ENCODE data around the gene PYGB. TPM values are rescaled to one million over a fixed set of nuclear protein-coding genes. Genes with fewer than 3 reads are reported as not detected.
A peak's percentile ranks its signal among the peaks of the same experiment; 100 is the strongest.

PYGB gene
- total RNA-seq, 6 donors from 2014 or later, result 59.4 to 128 (median 98.4) TPM

DNA sequence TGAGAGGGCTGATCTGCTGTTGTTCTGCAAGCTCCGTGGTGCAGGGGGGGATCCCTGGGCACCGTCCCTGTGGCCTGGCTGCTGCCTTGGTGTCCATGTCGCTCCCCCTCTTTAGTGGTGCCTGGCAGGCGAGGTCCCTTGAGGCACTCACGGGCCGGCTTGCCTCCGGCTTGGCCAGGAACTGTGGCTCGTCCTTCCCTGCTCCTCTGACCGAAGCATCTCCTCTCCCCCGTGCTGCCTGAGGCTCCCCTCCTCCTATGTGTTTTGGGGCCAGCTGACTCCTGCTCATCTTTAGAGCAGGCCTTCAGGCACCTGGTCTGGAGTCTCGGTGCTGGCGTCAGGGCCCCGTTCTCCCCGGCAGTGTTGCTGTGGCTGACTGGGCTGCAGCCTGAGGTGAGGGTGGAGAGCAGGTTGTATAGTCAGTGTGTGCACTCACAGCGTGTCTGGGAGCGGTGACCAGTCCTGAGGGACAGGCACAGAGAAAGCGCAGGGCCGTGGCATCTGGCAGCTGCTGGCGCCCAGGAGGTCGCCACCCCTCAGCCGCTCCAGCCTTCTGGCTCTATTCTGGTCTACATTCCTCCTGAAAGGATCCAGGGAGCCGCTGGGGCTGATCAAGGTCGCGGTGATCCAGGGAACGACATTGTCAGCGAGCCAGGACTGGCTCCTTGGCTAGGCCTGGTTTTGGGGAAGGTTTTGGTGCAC is 43.7 kb downstream of the PYGB start:
- H3K36me3 ChIP-seq, result peaks cover 13 to 78% (median 57%) of the 10 kb centered on the region in 4 donors
- ATAC-seq (ENCODE audit: low FRiP score in 2 of 2), result no peak
- H3K9me3 ChIP-seq, result no peaks in the 10 kb centered on the region
- H3K4me1 ChIP-seq, result peaks cover 0 to 20% (median 5%) of the 10 kb centered on the region in 4 donors
- no peak overlapping the region for H3K27ac ChIP-seq
- TF ChIP-seq POLR2A (IDR thresholded peaks at IDR 0.05) (no peak), EP300 (IDR thresholded peaks at IDR 0.05) (no peak), POLR2AphosphoS5 (IDR thresholded peaks at IDR 0.05) (no peak)
- TF ChIP-seq, protein P1, sequence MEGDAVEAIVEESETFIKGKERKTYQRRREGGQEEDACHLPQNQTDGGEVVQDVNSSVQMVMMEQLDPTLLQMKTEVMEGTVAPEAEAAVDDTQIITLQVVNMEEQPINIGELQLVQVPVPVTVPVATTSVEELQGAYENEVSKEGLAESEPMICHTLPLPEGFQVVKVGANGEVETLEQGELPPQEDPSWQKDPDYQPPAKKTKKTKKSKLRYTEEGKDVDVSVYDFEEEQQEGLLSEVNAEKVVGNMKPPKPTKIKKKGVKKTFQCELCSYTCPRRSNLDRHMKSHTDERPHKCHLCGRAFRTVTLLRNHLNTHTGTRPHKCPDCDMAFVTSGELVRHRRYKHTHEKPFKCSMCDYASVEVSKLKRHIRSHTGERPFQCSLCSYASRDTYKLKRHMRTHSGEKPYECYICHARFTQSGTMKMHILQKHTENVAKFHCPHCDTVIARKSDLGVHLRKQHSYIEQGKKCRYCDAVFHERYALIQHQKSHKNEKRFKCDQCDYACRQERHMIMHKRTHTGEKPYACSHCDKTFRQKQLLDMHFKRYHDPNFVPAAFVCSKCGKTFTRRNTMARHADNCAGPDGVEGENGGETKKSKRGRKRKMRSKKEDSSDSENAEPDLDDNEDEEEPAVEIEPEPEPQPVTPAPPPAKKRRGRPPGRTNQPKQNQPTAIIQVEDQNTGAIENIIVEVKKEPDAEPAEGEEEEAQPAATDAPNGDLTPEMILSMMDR (IDR thresholded peaks at IDR 0.05), result no peak
- 89 to 96% methylated on average over 6 to 20 of the region's 26 CpGs for WGBS, 2 donors
- peak in 1 of 2 donors; percentile 75 for DNase-seq
- H3K27me3 ChIP-seq, result no peaks in the 10 kb centered on the region
- no peak overlapping the region for H3K4me3 ChIP-seq

DNA sequence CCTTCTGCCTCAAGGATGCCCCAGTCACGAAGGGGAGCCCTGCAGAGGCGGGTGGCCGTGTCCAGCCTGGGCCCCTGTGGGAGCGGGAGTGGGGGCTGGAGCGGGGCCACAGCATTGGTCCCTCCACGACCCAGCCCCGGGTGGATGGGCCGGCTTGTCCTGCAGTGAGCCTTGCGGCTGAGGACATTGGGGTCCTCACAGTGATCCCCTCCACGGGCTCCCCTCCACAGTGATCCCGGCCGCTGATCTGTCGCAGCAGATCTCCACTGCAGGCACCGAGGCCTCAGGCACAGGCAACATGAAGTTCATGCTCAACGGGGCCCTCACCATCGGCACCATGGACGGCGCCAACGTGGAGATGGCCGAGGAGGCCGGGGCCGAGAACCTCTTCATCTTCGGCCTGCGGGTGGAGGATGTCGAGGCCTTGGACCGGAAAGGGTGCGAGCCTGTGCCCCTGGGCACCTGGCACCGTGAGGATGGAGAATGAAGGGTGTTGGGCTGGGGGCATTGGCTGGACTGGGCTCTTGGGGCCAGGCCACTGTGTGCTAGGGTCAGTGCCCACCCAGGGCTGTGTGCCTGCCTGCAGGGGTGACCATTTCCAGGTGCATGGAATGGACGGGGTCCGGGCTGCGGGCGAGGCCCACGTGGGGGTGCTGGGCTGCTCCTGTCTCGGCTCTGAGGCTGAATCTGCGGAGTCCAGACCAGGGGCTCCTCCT is 44.4 kb downstream of the PYGB start:
- ATAC-seq (ENCODE audit: low FRiP score in 2 of 2) (no peak), DNase-seq (peak in 1 of 2 donors; percentile 82)
- TF ChIP-seq POLR2A (IDR thresholded peaks at IDR 0.05) (no peak), POLR2AphosphoS5 (IDR thresholded peaks at IDR 0.05) (no peak), EP300 (IDR thresholded peaks at IDR 0.05) (no peak)
- TF ChIP-seq, protein P1 (IDR thresholded peaks at IDR 0.05), result no peak
- Histone ChIP-seq H3K27me3 (no peaks in the 10 kb centered on the region), H3K4me3 (no peak overlapping the region), H3K36me3 (peaks cover 8 to 78% (median 55%) of the 10 kb centered on the region in 4 donors), H3K4me1 (peaks cover 0 to 24% (median 11%) of the 10 kb centered on the region in 4 donors), H3K27ac (no peak overlapping the region), H3K9me3 (no peaks in the 10 kb centered on the region)
- WGBS, 2 donors, result 92% methylated on average over 18 to 34 of the region's 35 CpGs

DNA sequence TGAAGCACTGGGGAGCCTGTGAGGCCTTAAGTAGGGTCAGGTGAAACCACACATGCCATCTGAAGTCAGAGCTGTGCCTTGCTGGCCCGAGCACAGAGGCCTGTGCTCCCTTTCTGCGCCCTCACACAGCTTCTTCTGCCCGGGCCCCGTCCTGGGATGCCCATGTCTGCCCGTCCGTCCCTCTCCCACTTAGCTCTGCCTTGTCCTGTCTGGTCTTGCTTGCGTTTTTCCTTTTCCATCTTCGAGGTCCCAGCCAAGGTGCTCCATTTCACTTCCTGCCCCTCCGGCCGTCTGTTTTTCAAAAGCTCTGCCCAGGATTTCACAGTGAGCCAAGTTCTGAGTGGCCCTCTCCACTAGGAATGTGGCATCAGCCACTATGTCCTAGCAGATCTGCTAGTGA is 45.6 kb downstream of the PYGB start:
- Histone ChIP-seq H3K36me3 (peaks cover 5 to 75% (median 52%) of the 10 kb centered on the region in 4 donors), H3K4me3 (no peak overlapping the region), H3K27ac (peak overlapping the region in 1 of 4 donors; percentile 34), H3K4me1 (peaks cover 0 to 24% (median 12%) of the 10 kb centered on the region in 4 donors), H3K9me3 (no peaks in the 10 kb centered on the region), H3K27me3 (no peaks in the 10 kb centered on the region)
- WGBS, 2 donors, result 74 to 75% methylated on average over 10 of the region's 10 CpGs
- no peak for TF ChIP-seq POLR2AphosphoS5 (IDR thresholded peaks at IDR 0.05)
- DNase-seq, result no peak
- ATAC-seq (ENCODE audit: low FRiP score in 2 of 2), result no peak

DNA sequence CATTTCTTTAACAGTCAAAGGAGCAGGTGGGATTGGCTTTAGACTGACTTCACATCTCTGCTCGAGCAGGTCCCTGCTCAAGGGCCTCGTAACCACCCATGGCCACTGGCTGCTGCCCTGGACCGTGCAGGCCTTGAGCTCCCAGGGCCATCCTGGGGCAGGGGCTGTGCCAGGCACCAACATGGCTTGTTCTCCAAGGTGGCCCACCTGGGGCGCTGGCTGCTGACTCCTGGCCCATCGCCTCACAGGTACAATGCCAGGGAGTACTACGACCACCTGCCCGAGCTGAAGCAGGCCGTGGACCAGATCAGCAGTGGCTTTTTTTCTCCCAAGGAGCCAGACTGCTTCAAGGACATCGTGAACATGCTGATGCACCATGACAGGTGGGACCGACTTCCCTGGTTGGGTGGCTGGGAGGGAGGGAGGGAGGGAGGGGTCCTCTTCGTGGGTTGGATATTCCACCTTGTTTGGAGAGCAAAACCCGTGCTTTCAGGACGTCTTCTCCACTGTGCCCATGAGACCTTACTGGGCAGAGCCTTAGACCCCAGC is 46.1 kb downstream of the PYGB start:
- H3K4me3 ChIP-seq, result no peak overlapping the region
- no peak for ATAC-seq (ENCODE audit: low FRiP score in 2 of 2)
- no peaks in the 10 kb centered on the region for H3K27me3 ChIP-seq
- 94 to 95% methylated on average over 6 to 12 of the region's 13 CpGs for WGBS, 2 donors
- H3K27ac ChIP-seq, result peak overlapping the region in 2 of 4 donors; percentile 34 to 39
- no peaks in the 10 kb centered on the region for H3K9me3 ChIP-seq
- H3K4me1 ChIP-seq, result peaks cover 0 to 24% (median 12%) of the 10 kb centered on the region in 4 donors
- no peak for TF ChIP-seq EP300 (IDR thresholded peaks at IDR 0.05)
- no peak for TF ChIP-seq POLR2AphosphoS5 (IDR thresholded peaks at IDR 0.05)
- TF ChIP-seq, protein P1 (IDR thresholded peaks at IDR 0.05), result no peak
- no peak for TF ChIP-seq POLR2A (IDR thresholded peaks at IDR 0.05)
- peaks cover 4 to 75% (median 48%) of the 10 kb centered on the region in 4 donors for H3K36me3 ChIP-seq
- DNase-seq, result no peak
